Measurements from ENCODE around the gene CDK9. TPM values are rescaled to one million over a fixed set of nuclear protein-coding genes. Genes with fewer than 3 reads are reported as not detected.

The CDK9 gene
- total RNA-seq, 4 donors from 2014 or later = 54.4 to 79.6 (median 71.7) TPM

DNA sequence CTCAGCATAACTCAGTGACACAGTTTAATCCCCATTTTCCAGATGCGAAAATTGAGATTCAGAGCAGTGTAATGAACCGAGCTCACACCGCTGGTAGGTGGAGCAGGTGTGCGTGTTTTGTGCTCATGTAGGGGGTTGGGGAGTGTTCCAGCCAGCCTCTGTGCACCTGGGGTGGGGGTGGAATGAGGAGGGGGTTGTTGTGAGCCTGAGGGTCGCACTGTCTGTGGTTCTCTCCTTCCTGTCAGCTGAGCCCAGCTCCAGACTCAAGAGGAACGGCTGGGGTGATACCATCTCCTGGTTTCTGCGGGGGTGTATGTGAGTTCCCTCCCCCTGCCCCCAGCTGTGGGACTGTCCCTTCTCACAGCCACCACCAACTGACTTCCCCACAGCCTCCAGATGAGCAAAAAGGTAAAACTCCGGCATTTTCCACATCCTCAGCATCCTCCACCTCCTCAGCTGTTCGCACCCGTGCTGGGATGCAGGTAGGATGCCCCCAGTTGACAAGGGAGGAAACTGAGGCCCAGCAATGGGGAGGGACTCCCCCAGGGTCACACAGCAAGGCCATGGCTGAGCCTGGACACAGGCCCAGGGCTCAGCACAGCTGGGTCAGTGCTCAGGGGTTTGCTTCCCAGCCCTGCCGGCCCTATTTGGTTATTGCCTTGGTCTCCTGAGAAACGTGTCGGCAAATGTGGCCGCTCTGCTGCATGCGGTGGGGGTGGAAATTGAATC lies 9.5 kb upstream of the CDK9 start:
- no peaks in the 10 kb centered on the region for H3K9me3 ChIP-seq
- 81% methylated on average over 15 of the region's 15 CpGs for WGBS
- H3K4me1 ChIP-seq = peaks cover 8 to 19% (median 17%) of the 10 kb centered on the region in 4 donors
- H3K4me3 ChIP-seq = peak overlapping the region; percentile 12 to 33 (median 20)
- TF ChIP-seq POLR2AphosphoS5 (IDR thresholded peaks at IDR 0.05) = no peak
- no peaks in the 10 kb centered on the region for H3K36me3 ChIP-seq
- no peak for DNase-seq (ENCODE audit: extremely low spot score)
- intact Hi-C loops (cut with DNase I) = no loop called here
- H3K27me3 ChIP-seq = no peaks in the 10 kb centered on the region
- H3K27ac ChIP-seq (replicated peaks in 1 of 4) = no peak overlapping the region

- WGBS = 82% methylated on average over 4 of the region's 5 CpGs
These were observed 8.9 kb upstream of the CDK9 start for GRCh38 chr9:127776924-127777289.

DNA sequence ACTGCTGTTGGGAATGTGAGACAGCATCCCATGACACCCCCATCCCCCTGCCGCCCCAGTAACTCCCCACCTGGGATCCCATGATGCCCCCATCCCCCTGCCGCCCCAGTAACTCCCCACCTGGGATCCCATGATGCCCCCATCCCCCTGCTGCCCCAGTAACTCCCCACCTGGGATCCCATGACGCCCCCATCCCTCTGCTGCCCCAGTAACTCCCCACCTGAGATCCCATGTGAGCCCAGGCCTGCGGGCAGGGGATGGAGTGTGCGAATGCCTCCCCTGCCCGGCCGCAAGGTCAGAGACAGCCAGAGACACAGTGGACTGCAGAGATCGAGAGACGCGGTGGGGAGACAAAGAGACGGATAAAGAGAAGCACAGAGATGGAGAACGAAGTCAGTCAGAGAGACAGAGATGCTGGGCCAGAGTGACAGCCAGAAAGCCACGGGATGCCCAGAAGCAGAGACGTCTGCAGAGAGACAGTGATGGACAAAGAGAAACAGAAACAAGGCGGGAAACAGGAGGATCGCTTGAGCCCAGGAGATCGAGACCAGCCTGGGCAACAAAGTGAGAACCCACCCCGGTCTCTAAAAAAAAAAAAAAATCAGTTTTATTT lies 8.4 kb upstream of the CDK9 start:
- no peak for TF ChIP-seq POLR2AphosphoS5 (IDR thresholded peaks at IDR 0.05)
- TF ChIP-seq POLR2A (IDR thresholded peaks at IDR 0.05; ENCODE audit: low read depth) = no peak
- TF ChIP-seq, protein P1, sequence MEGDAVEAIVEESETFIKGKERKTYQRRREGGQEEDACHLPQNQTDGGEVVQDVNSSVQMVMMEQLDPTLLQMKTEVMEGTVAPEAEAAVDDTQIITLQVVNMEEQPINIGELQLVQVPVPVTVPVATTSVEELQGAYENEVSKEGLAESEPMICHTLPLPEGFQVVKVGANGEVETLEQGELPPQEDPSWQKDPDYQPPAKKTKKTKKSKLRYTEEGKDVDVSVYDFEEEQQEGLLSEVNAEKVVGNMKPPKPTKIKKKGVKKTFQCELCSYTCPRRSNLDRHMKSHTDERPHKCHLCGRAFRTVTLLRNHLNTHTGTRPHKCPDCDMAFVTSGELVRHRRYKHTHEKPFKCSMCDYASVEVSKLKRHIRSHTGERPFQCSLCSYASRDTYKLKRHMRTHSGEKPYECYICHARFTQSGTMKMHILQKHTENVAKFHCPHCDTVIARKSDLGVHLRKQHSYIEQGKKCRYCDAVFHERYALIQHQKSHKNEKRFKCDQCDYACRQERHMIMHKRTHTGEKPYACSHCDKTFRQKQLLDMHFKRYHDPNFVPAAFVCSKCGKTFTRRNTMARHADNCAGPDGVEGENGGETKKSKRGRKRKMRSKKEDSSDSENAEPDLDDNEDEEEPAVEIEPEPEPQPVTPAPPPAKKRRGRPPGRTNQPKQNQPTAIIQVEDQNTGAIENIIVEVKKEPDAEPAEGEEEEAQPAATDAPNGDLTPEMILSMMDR (IDR thresholded peaks at IDR 0.05) = no peak
- no peak for TF ChIP-seq EP300 (IDR thresholded peaks at IDR 0.05)
- intact Hi-C loops (cut with DNase I) = no loop called here
- no peaks in the 10 kb centered on the region for H3K36me3 ChIP-seq
- H3K27ac ChIP-seq (replicated peaks in 1 of 4) = no peak overlapping the region
- no peaks in the 10 kb centered on the region for H3K9me3 ChIP-seq
- WGBS = 63% methylated on average over 18 of the region's 18 CpGs
- H3K27me3 ChIP-seq = no peaks in the 10 kb centered on the region
- DNase-seq (ENCODE audit: extremely low spot score) = no peak
- peak overlapping the region; percentile 12 to 33 (median 20) for H3K4me3 ChIP-seq
- H3K4me1 ChIP-seq = peaks cover 8 to 17% (median 13%) of the 10 kb centered on the region in 4 donors

More at GRCh38 chr9:127776924-127777289, 8.9 kb upstream of the CDK9 start:
- no peak for TF ChIP-seq POLR2AphosphoS5 (IDR thresholded peaks at IDR 0.05)
- no peak for TF ChIP-seq POLR2A (IDR thresholded peaks at IDR 0.05; ENCODE audit: low read depth)
- TF ChIP-seq, protein P1 (IDR thresholded peaks at IDR 0.05) = no peak
- no peak for TF ChIP-seq EP300 (IDR thresholded peaks at IDR 0.05)
- Histone ChIP-seq H3K27me3 (no peaks in the 10 kb centered on the region), H3K4me3 (peak overlapping the region; percentile 12 to 33 (median 20)), H3K27ac (replicated peaks in 1 of 4) (no peak overlapping the region), H3K4me1 (peaks cover 8 to 17% (median 13%) of the 10 kb centered on the region in 4 donors), H3K36me3 (no peaks in the 10 kb centered on the region), H3K9me3 (no peaks in the 10 kb centered on the region)
- intact Hi-C loops (cut with DNase I) = no loop called here
- no peak for DNase-seq (ENCODE audit: extremely low spot score)

DNA sequence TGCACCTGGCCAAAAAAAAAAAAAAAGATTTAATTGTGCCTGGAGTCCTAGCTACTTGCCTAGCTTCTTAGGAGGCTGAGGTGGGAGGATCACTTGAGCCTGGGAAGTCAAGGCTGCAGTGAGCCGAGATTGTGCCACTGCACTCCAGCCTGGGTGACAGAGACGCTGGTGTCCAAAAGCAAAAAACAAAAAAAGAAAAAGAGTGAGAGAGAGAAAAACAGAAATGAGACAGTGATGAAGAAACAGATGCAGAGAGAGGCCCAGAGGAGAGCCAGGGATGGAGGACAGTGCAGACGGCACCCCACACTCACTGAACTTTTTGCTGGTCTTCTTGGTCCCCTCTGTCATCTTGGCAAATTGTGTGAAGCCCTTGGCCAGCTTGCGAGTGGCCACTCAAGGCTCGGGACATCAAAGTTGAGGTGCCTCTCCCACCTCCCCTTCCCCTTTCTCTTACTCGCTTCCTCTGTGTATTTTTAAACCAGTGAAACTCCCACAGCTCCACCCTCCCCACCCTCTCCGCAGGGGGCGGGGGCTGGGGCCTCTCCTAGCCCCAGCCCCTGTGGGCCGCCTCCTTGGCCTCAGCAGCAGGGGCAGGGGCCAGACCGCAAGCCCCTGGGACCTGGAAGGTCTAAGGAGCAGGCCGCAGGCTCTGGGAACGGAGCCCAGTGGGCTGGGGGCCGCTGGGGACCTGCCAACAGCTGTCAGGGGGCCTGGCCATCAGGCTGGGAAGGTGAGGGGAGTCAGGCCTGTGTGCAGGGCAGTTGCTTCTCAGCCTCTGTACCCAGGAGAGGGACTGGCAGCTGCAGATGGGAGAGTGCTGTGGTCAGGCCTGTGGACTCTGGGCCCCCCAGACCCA lies 7.3 kb upstream of the CDK9 start, which contains the start of gene SH2D3C:
Gene SH2D3C, minus strand, starts transcription at position 387 of the 856 bp plus-strand sequence. Its CDS starts 39 bp downstream, at position 348.
- intact Hi-C loops (cut with DNase I) = no loop called here
- H3K4me3 ChIP-seq = peak within 1 kb of the TSS; percentile 11 to 33 (median 16)
- H3K9me3 ChIP-seq = no peaks in the 10 kb centered on the region
- no peaks in the 10 kb centered on the region for H3K27me3 ChIP-seq
- WGBS = 52% methylated on average over 12 of the region's 13 CpGs
- no peaks in the 10 kb centered on the region for H3K36me3 ChIP-seq
- no peak for DNase-seq (ENCODE audit: extremely low spot score)
- peaks cover 14 to 17% (median 15%) of the 10 kb centered on the region in 4 donors for H3K4me1 ChIP-seq
- TF ChIP-seq EP300 (IDR thresholded peaks at IDR 0.05) = no peak
- TF ChIP-seq, protein P1 (IDR thresholded peaks at IDR 0.05) = no peak
- TF ChIP-seq POLR2A (IDR thresholded peaks at IDR 0.05; ENCODE audit: low read depth) = no peak
- no peak for TF ChIP-seq POLR2AphosphoS5 (IDR thresholded peaks at IDR 0.05)
- H3K27ac ChIP-seq (replicated peaks in 1 of 4) = peak within 1 kb of the TSS; percentile 2 to 66 (median 52)

Data from esophagus muscularis mucosa (tissue), 4 donors.